Measurements from ENCODE around the gene SLC27A3. TPM values are rescaled to one million over a fixed set of nuclear protein-coding genes. Genes with fewer than 3 reads are reported as not detected.

SLC27A3 gene
- total RNA-seq, 2 donors from 2014 or later = 60.6 to 64.5 TPM

DNA sequence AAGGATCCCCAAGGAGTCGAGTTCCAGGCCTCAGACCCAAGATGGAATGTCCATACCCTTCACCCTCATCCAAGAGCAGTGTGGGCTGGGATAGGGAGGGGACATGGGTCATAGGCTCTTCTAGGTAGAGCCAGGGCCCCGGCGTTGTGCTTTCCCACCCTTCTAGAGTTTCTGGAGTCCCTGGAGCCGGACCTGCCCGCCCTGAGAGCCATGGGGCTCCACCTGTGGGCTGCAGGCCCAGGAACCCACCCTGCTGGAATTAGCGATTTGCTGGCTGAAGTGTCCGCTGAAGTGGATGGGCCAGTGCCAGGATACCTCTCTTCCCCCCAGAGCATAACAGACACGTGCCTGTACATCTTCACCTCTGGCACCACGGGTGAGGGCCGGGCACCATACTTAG is 1.1 kb downstream of the SLC27A3 start:
- Mint-ChIP-seq H3K4me1 (peaks cover 21% of the 10 kb centered on the region), H3K27me3 (ENCODE audit: insufficient read depth) (no peaks in the 10 kb centered on the region), H3K9me3 (no peaks in the 10 kb centered on the region), H3K27ac (peak overlapping the region; percentile 30), H3K4me3 (peak overlapping the region; percentile 75), H3K36me3 (ENCODE audit: low read depth) (peaks cover 46% of the 10 kb centered on the region)
- Histone ChIP-seq H3K27ac (ENCODE audit: low read depth, low read length) (no peak overlapping the region), H3K9me3 (ENCODE audit: control insufficient read depth, low read length) (no peaks in the 10 kb centered on the region), H3K27me3 (ENCODE audit: control insufficient read depth, insufficient read depth, low read length, poor library complexity, severe bottlenecking) (no peaks in the 10 kb centered on the region), H3K4me3 (ENCODE audit: low read length) (peak overlapping the region; percentile 85), H3K9ac (ENCODE audit: extremely low read depth, low read length, poor library complexity, severe bottlenecking) (peak overlapping the region; percentile 22), H3K36me3 (ENCODE audit: control insufficient read depth, insufficient read depth, low read length) (peaks cover 40% of the 10 kb centered on the region), H3K4me1 (ENCODE audit: control insufficient read depth, insufficient read depth, low read length) (peaks cover 2% of the 10 kb centered on the region)
- TF ChIP-seq, protein P1, sequence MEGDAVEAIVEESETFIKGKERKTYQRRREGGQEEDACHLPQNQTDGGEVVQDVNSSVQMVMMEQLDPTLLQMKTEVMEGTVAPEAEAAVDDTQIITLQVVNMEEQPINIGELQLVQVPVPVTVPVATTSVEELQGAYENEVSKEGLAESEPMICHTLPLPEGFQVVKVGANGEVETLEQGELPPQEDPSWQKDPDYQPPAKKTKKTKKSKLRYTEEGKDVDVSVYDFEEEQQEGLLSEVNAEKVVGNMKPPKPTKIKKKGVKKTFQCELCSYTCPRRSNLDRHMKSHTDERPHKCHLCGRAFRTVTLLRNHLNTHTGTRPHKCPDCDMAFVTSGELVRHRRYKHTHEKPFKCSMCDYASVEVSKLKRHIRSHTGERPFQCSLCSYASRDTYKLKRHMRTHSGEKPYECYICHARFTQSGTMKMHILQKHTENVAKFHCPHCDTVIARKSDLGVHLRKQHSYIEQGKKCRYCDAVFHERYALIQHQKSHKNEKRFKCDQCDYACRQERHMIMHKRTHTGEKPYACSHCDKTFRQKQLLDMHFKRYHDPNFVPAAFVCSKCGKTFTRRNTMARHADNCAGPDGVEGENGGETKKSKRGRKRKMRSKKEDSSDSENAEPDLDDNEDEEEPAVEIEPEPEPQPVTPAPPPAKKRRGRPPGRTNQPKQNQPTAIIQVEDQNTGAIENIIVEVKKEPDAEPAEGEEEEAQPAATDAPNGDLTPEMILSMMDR (conservative IDR thresholded peaks at IDR 0.05) = no peak
- no peak for DNase-seq
- WGBS, 2 experiments (ENCODE audit: insufficient coverage in 1 of 2, insufficient read length in 1 of 2) = 66 to 81% methylated on average over 9 to 10 of the region's 10 CpGs

DNA sequence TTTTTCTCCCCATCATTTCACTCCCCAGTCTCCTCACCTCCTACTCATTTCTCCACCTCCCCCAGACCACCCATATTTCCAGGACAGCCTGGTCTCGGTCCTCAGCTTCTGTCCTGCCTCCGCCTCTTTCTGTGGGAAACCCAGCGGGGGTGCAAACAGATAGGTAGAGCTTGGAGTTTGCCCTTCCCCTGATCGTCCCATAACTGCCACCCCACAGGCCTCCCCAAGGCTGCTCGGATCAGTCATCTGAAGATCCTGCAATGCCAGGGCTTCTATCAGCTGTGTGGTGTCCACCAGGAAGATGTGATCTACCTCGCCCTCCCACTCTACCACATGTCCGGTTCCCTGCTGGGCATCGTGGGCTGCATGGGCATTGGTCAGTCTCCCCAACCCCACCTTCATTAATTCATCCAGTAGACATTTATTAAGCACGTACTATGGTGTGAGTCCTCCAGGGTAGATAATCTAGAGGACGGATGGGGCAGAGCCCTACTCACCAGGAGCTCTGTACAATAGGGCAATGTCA is 1.7 kb downstream of the SLC27A3 start:
- H3K9me3 ChIP-seq (ENCODE audit: control insufficient read depth, low read length) = no peaks in the 10 kb centered on the region
- H3K4me1 ChIP-seq (ENCODE audit: control insufficient read depth, insufficient read depth, low read length) = peaks cover 2% of the 10 kb centered on the region
- H3K27me3 ChIP-seq (ENCODE audit: control insufficient read depth, insufficient read depth, low read length, poor library complexity, severe bottlenecking) = no peaks in the 10 kb centered on the region
- peak overlapping the region; percentile 30 for H3K27ac Mint-ChIP-seq
- peaks cover 21% of the 10 kb centered on the region for H3K4me1 Mint-ChIP-seq
- no peaks in the 10 kb centered on the region for H3K9me3 Mint-ChIP-seq
- H3K36me3 ChIP-seq (ENCODE audit: control insufficient read depth, insufficient read depth, low read length) = peaks cover 36% of the 10 kb centered on the region
- H3K27me3 Mint-ChIP-seq (ENCODE audit: insufficient read depth) = no peaks in the 10 kb centered on the region
- DNase-seq = no peak
- TF ChIP-seq, protein P1 (conservative IDR thresholded peaks at IDR 0.05) = no peak
- peaks cover 46% of the 10 kb centered on the region for H3K36me3 Mint-ChIP-seq (ENCODE audit: low read depth)
- H3K4me3 ChIP-seq (ENCODE audit: low read length) = peak overlapping the region; percentile 85
- no peak overlapping the region for H3K9ac ChIP-seq (ENCODE audit: extremely low read depth, low read length, poor library complexity, severe bottlenecking)
- peak overlapping the region; percentile 75 for H3K4me3 Mint-ChIP-seq
- no peak overlapping the region for H3K27ac ChIP-seq (ENCODE audit: low read depth, low read length)
- 91 to 93% methylated on average over 2 to 10 of the region's 10 CpGs for WGBS, 2 experiments (ENCODE audit: insufficient coverage in 1 of 2, insufficient read length in 1 of 2)

DNA sequence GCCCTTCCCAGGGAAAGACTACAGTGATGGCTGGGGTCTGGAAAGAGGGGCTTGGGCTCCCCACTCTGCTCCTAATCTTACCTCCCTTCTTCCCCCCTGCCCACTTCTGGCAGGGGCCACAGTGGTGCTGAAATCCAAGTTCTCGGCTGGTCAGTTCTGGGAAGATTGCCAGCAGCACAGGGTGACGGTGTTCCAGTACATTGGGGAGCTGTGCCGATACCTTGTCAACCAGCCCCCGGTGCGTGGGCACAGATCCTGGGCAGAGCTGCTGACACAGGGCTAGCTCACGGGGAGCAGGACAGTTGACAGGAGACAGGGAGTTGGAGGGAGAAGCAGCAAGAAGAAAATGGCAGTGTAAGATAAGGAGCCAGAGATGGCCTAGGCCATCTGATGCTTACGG is 2.4 kb downstream of the SLC27A3 start:
- Mint-ChIP-seq H3K4me3 (no peak overlapping the region), H3K27me3 (ENCODE audit: insufficient read depth) (no peaks in the 10 kb centered on the region), H3K27ac (peak overlapping the region; percentile 70), H3K4me1 (peaks cover 21% of the 10 kb centered on the region), H3K36me3 (ENCODE audit: low read depth) (peaks cover 38% of the 10 kb centered on the region), H3K9me3 (no peaks in the 10 kb centered on the region)
- Histone ChIP-seq H3K27me3 (ENCODE audit: control insufficient read depth, insufficient read depth, low read length, poor library complexity, severe bottlenecking) (no peaks in the 10 kb centered on the region), H3K4me1 (ENCODE audit: control insufficient read depth, insufficient read depth, low read length) (peaks cover 2% of the 10 kb centered on the region), H3K4me3 (ENCODE audit: low read length) (no peak overlapping the region), H3K9ac (ENCODE audit: extremely low read depth, low read length, poor library complexity, severe bottlenecking) (no peak overlapping the region), H3K27ac (ENCODE audit: low read depth, low read length) (no peak overlapping the region), H3K9me3 (ENCODE audit: control insufficient read depth, low read length) (no peaks in the 10 kb centered on the region), H3K36me3 (ENCODE audit: control insufficient read depth, insufficient read depth, low read length) (peaks cover 28% of the 10 kb centered on the region)
- WGBS, 2 experiments (ENCODE audit: insufficient coverage in 1 of 2, insufficient read length in 1 of 2) = 85 to 94% methylated on average over 7 of the region's 7 CpGs
- DNase-seq = no peak
- TF ChIP-seq, protein P1 (conservative IDR thresholded peaks at IDR 0.05) = no peak
